ENCODE data around the gene NEGR1.

NEGR1 gene

GRCh38 chr1:72023063-72023930 is 259.0 kb downstream of the NEGR1 start:
- no peak for DNase-seq

- no peak for DNase-seq
Measured at GRCh38 chr1:72018562-72018961, 263.8 kb downstream of the NEGR1 start.

- no peak for DNase-seq
Measured at GRCh38 chr1:72015006-72015405, 267.3 kb downstream of the NEGR1 start.

- no peak for DNase-seq
Measured at GRCh38 chr1:72013161-72013560, 269.2 kb downstream of the NEGR1 start.

GRCh38 chr1:72011721-72012120 is 270.6 kb downstream of the NEGR1 start:
- DNase-seq: no peak

- DNase-seq: no peak
Measured at GRCh38 chr1:72010094-72010431, 272.3 kb downstream of the NEGR1 start.

- no peak for DNase-seq
Measured at GRCh38 chr1:72009173-72010093, 272.9 kb downstream of the NEGR1 start.

GRCh38 chr1:72007312-72007711 is 275.0 kb downstream of the NEGR1 start:
- DNase-seq: no peak

GRCh38 chr1:72006092-72006491 is 276.2 kb downstream of the NEGR1 start:
- no peak for DNase-seq

GRCh38 chr1:72003092-72003491 is 279.2 kb downstream of the NEGR1 start:
- DNase-seq: no peak

- DNase-seq: no peak
Measured at GRCh38 chr1:72000809-72001208, 281.5 kb downstream of the NEGR1 start.

- DNase-seq: no peak
Measured at GRCh38 chr1:71994646-71995045, 287.7 kb downstream of the NEGR1 start.

GRCh38 chr1:71987181-71987580 is 295.2 kb downstream of the NEGR1 start:
- DNase-seq: no peak

- DNase-seq: no peak
Measured at GRCh38 chr1:71986160-71986559, 296.2 kb downstream of the NEGR1 start.

- no peak for DNase-seq
Measured at GRCh38 chr1:71980556-71980955, 301.8 kb downstream of the NEGR1 start.

GRCh38 chr1:71979882-71980281 is 302.5 kb downstream of the NEGR1 start:
- DNase-seq: no peak

GRCh38 chr1:71967670-71968069 is 314.7 kb downstream of the NEGR1 start:
- DNase-seq: no peak

GRCh38 chr1:71964188-71964587 is 318.2 kb downstream of the NEGR1 start:
- DNase-seq: no peak

- no peak for DNase-seq
Measured at GRCh38 chr1:71956613-71957285, 325.6 kb downstream of the NEGR1 start.

- no peak for DNase-seq
Measured at GRCh38 chr1:71950579-71950978, 331.8 kb downstream of the NEGR1 start.

GRCh38 chr1:71949681-71950080 is 332.7 kb downstream of the NEGR1 start:
- DNase-seq: no peak

- DNase-seq: no peak
Measured at GRCh38 chr1:71948561-71948960, 333.8 kb downstream of the NEGR1 start.

- no peak for DNase-seq
Measured at GRCh38 chr1:71944006-71944405, 338.3 kb downstream of the NEGR1 start.

Data from right kidney (tissue), 1 donor.